ENCODE measurements around the gene PARD6G.
"Not testable (repeated sequence)": the region's sequence is repeated elsewhere in the genome, so short reads cannot be mapped to it uniquely, and the experiment has no call there.

Gene PARD6G

DNA sequence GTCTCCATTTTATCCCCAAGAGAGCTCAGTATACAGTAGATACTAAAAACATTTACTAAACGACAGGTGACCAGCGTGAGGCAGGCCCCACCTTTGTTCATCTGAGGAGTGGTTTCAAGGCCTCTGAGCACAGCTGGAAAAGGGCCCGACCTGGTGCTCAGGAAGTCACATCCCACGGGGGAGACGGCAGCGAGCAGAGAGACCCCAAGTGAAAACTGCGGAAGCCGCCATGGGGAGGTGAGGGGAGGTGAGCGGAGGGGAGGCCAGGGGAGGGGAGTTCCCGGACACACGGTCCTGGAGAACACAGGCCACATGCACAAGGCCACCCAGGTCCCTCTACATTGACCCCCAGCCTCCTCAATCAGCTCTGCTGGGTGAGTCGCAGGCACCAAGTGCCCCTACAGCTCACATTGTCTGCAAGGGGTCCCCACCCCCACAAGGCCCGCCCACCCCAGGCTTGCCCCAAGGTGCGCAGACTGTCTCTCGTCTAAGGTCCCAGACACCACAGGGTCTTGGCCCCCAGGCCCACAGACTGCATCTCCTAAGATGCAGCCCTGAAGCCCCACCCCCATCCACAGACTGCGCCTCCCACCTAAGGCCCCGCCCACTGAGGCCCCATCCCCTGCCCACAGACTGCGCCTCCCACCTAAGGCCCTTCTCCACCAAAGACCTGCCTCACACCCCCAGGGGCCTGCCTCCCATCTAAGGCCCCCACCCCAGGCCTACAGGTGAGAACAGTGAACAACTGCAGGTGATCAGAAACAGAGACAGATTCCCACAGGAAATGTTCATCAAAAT, 19.1 kb downstream of the PARD6G start:
- Histone ChIP-seq H3K36me3 (no peaks in the 10 kb centered on the region), H3K4me3 (ENCODE audit: low read depth in 1 of 2, low read length in 1 of 2) (no peak overlapping the region), H3K27ac (no peak overlapping the region), H3K4me1 (ENCODE audit: control insufficient read depth in 1 of 2, insufficient read depth in 1 of 2, low read depth in 1 of 2, low read length in 1 of 2) (no peaks in the 10 kb centered on the region), H3K9me3 (no peaks in the 10 kb centered on the region), H3K27me3 (no peaks in the 10 kb centered on the region)
- TF ChIP-seq, protein P1, sequence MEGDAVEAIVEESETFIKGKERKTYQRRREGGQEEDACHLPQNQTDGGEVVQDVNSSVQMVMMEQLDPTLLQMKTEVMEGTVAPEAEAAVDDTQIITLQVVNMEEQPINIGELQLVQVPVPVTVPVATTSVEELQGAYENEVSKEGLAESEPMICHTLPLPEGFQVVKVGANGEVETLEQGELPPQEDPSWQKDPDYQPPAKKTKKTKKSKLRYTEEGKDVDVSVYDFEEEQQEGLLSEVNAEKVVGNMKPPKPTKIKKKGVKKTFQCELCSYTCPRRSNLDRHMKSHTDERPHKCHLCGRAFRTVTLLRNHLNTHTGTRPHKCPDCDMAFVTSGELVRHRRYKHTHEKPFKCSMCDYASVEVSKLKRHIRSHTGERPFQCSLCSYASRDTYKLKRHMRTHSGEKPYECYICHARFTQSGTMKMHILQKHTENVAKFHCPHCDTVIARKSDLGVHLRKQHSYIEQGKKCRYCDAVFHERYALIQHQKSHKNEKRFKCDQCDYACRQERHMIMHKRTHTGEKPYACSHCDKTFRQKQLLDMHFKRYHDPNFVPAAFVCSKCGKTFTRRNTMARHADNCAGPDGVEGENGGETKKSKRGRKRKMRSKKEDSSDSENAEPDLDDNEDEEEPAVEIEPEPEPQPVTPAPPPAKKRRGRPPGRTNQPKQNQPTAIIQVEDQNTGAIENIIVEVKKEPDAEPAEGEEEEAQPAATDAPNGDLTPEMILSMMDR (IDR thresholded peaks at IDR 0.05), result no peak

DNA sequence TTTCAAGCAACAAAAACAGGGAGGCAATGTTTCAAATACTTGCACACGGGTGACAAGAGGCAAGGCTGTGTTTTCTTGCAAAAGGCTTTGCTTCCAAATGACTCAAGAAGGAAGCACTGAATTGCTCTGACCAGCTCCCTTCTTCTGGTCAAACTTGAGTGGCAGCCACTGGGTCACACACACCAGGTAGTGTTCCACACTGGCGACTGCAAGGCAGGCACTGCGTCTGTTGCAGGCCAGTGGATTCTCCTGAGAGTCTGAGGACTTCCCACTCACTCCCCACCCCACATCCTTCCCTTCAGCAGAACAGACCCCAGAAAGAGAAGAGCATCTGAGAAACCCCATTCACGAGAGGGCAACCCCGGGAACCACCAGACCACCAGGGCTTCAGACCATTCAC, 19.8 kb downstream of the PARD6G start:
- no peaks in the 10 kb centered on the region for H3K9me3 ChIP-seq
- no peak overlapping the region for H3K27ac ChIP-seq
- no peaks in the 10 kb centered on the region for H3K4me1 ChIP-seq (ENCODE audit: control insufficient read depth in 1 of 2, insufficient read depth in 1 of 2, low read depth in 1 of 2, low read length in 1 of 2)
- no peaks in the 10 kb centered on the region for H3K27me3 ChIP-seq
- no peaks in the 10 kb centered on the region for H3K36me3 ChIP-seq
- TF ChIP-seq, protein P1 (IDR thresholded peaks at IDR 0.05), result no peak
- H3K4me3 ChIP-seq (ENCODE audit: low read depth in 1 of 2, low read length in 1 of 2), result no peak overlapping the region

DNA sequence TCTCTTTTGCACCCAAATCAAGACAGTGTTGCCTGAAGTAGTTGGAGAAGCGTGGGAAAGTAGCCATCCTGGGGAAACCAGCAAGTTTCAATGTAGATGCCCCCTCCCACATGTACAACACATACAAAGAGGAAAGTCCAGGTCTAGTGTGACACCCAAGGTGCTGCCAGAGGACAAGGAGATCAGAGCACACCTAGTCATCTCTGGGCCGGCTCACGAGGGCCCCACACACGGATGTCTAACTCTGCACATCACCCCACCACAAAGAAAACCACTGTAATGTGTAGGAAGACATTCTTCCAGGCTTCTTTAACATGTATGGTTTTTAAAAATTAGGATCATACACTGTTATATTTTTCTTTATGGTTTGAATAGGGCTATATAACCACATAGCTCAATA, 21.6 kb downstream of the PARD6G start:
- no peak overlapping the region for H3K4me3 ChIP-seq (ENCODE audit: low read depth in 1 of 2, low read length in 1 of 2)
- H3K4me1 ChIP-seq (ENCODE audit: control insufficient read depth in 1 of 2, insufficient read depth in 1 of 2, low read depth in 1 of 2, low read length in 1 of 2), result no peaks in the 10 kb centered on the region
- H3K27me3 ChIP-seq, result no peaks in the 10 kb centered on the region
- no peaks in the 10 kb centered on the region for H3K9me3 ChIP-seq
- H3K36me3 ChIP-seq, result no peaks in the 10 kb centered on the region
- TF ChIP-seq, protein P1 (IDR thresholded peaks at IDR 0.05), result no peak
- no peak overlapping the region for H3K27ac ChIP-seq

DNA sequence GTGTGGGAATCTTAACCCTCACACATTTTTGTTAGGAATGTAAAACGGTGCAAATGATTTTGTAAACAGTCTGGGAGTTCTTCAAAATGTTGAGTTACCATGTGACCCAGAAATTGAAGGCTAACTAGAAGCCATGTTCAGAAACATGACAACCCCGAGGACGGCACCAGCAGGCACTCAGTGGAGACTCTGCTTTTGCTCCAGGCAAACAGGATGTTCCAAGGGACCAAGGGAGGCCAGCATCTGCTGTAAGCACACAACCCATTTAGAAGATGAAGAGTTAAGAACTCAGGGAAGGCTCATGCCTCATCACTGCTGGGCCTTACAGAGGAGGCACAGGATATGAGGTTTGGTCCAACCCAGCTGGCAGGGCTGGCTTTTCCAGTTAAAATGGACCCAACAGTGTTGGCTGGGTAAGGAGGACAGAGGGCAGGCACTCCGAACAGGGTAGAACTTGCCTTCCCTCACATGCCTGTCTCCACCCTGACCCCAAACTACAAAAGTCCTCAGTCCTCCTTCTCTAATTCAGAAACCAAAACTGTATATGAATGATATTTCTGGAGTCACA, 23.6 kb downstream of the PARD6G start:
- Histone ChIP-seq H3K36me3 (no peaks in the 10 kb centered on the region), H3K4me1 (ENCODE audit: control insufficient read depth in 1 of 2, insufficient read depth in 1 of 2, low read depth in 1 of 2, low read length in 1 of 2) (no peaks in the 10 kb centered on the region), H3K4me3 (ENCODE audit: low read depth in 1 of 2, low read length in 1 of 2) (no peak overlapping the region), H3K27me3 (no peaks in the 10 kb centered on the region), H3K9me3 (no peaks in the 10 kb centered on the region), H3K27ac (no peak overlapping the region)
- TF ChIP-seq, protein P1 (IDR thresholded peaks at IDR 0.05), result no peak

DNA sequence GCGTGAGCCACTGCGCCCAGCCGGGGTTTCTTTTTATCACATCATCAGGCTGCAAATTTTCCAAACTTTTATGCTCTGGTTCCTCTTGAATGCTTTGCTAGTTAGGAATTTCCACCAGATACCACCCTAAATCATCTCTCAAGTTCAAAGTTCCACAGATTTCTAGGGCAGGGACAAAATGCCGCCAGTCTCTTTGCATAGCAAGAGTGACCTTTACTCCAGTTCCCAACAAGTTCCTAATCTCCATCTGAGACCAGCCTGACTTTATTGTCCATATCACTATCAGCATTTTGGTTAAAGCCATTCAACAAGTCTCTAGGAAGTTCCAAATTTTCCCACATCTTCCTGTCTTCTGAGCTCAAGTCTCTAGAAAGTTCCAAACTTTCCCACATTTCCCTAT, 27.8 kb downstream of the PARD6G start:
- not testable (repeated sequence) for H3K27me3 ChIP-seq; H3K4me1 ChIP-seq (ENCODE audit: control insufficient read depth in 1 of 2, insufficient read depth in 1 of 2, low read depth in 1 of 2, low read length in 1 of 2); H3K27ac ChIP-seq; H3K4me3 ChIP-seq (ENCODE audit: low read depth in 1 of 2, low read length in 1 of 2); H3K36me3 ChIP-seq; H3K9me3 ChIP-seq

Data from neutrophil (primary cell).